DOHH2 (cell line): Measurements from ENCODE around the gene ERFL.

Experiments used
- H3F3A ChIP-seq: fragments of 200-600 bp; sonication (generic), shearing (Covaris generic); 2 replicates; pipeline ENCODE4 v1.6.0; 2016; ENCODE audit warnings: antibody characterized with exemption, mild to moderate bottlenecking; ENCODE audit not compliant: control insufficient read depth, insufficient read depth
- H3K27ac ChIP-seq: fragments of 200-600 bp; sonication (generic); 2 replicates; pipeline ENCODE4 v1.5.1; 2014; ENCODE audit warnings: low read depth, mild to moderate bottlenecking, low read length, moderate library complexity
- H3K27me3 ChIP-seq: fragments of 200-600 bp; sonication (generic); 2 replicates; pipeline ENCODE4 v1.6.1; 2014; ENCODE audit warnings: mild to moderate bottlenecking, low read length, mixed read lengths; ENCODE audit not compliant: control insufficient read depth
- H3K36me3 ChIP-seq: fragments of 200-600 bp; sonication (generic); 2 replicates; pipeline ENCODE4 v1.6.1; 2014; ENCODE audit warnings: mild to moderate bottlenecking, low read length, moderate library complexity, mixed read lengths; ENCODE audit not compliant: control insufficient read depth
- H3K4me1 ChIP-seq: fragments of 200-600 bp; sonication (generic); 2 replicates; pipeline ENCODE4 v1.6.1; 2014; ENCODE audit warnings: mild to moderate bottlenecking, low read length, mixed read lengths; ENCODE audit not compliant: control insufficient read depth
- H3K4me2 ChIP-seq: fragments of 200-600 bp; sonication (generic); 2 replicates; pipeline ENCODE4 v1.6.0; 2014; ENCODE audit warnings: mild to moderate bottlenecking, low read length, moderate library complexity
- H3K4me3 ChIP-seq: fragments of 200-600 bp; sonication (generic); 2 replicates; pipeline ENCODE4 v1.5.1; 2014; ENCODE audit warnings: mild to moderate bottlenecking, low read length, mixed read lengths
- H3K79me2 ChIP-seq: fragments of 200-600 bp; sonication (generic); 2 replicates; pipeline ENCODE4 v1.6.1; 2014; ENCODE audit warnings: mild to moderate bottlenecking, low read length, mixed read lengths; ENCODE audit not compliant: control insufficient read depth
- H3K9me2 ChIP-seq: fragments of 200-600 bp; sonication (generic); replicated peaks from 2 replicates; pipeline ENCODE4 v1.6.1; 2014; ENCODE audit warnings: mild to moderate bottlenecking, low read length, mixed read lengths; ENCODE audit not compliant: control insufficient read depth
- H3K9me3 ChIP-seq: fragments of 200-600 bp; sonication (generic); 2 replicates; pipeline ENCODE4 v1.6.1; 2014; ENCODE audit warnings: antibody characterized with exemption, low read length, mixed read lengths; ENCODE audit not compliant: control insufficient read depth, insufficient read depth
- H4K20me1 ChIP-seq: fragments of 200-600 bp; sonication (generic); 2 replicates; pipeline ENCODE4 v1.6.0; 2014; ENCODE audit warnings: low read depth, mild to moderate bottlenecking, antibody characterized with exemption, low read length, moderate library complexity; ENCODE audit not compliant: control insufficient read depth, insufficient read depth
- CTCF ChIP-seq: fragments of 200-600 bp; sonication (generic); IDR thresholded peaks from one replicate; pipeline ENCODE4 v1.5.1; 2014; ENCODE audit warnings: antibody characterized with exemption, mild to moderate bottlenecking, low read depth, low read length; ENCODE audit not compliant: poor library complexity, severe bottlenecking
- EZH2phosphoT487 ChIP-seq: fragments of 200-600 bp; sonication (generic); IDR thresholded peaks from 2 replicates; pipeline ENCODE4 v1.6.1; 2017; ENCODE audit warnings: borderline replicate concordance, mild to moderate bottlenecking, antibody characterized with exemption, low read length, moderate library complexity, mixed read lengths

The ERFL gene

GRCh38 chr19:41902594-41902993 lies 25.7 kb downstream of the ERFL start:
- H3K9me2 ChIP-seq = no peaks in the 10 kb centered on the region
- H3K27ac ChIP-seq = no peak overlapping the region
- no peak overlapping the region for H3K4me3 ChIP-seq
- TF ChIP-seq EZH2phosphoT487 (no peak), CTCF (no peak)
- H3K27me3 ChIP-seq = no peaks in the 10 kb centered on the region
- H3K9me3 ChIP-seq = no peaks in the 10 kb centered on the region
- H3K4me1 ChIP-seq = no peaks in the 10 kb centered on the region
- H3K4me2 ChIP-seq = no peak overlapping the region
- no peaks in the 10 kb centered on the region for H4K20me1 ChIP-seq
- H3K79me2 ChIP-seq = peaks cover 2% of the 10 kb centered on the region; the same call in 1 of the 2 replicates
- H3F3A ChIP-seq = no peaks in the 10 kb centered on the region
- peaks cover 90% of the 10 kb centered on the region for H3K36me3 ChIP-seq

GRCh38 chr19:41901707-41902360 lies 26.4 kb downstream of the ERFL start:
- Histone ChIP-seq H3K36me3 (peaks cover 92% of the 10 kb centered on the region), H4K20me1 (no peaks in the 10 kb centered on the region), H3K4me2 (no peak overlapping the region), H3F3A (no peaks in the 10 kb centered on the region), H3K27me3 (no peaks in the 10 kb centered on the region), H3K27ac (no peak overlapping the region), H3K9me3 (no peaks in the 10 kb centered on the region), H3K4me3 (no peak overlapping the region), H3K79me2 (peaks cover 2% of the 10 kb centered on the region; the same call in 1 of the 2 replicates), H3K4me1 (no peaks in the 10 kb centered on the region), H3K9me2 (no peaks in the 10 kb centered on the region)
- TF ChIP-seq EZH2phosphoT487 (no peak), CTCF (no peak)

- no peak overlapping the region for H3K4me3 ChIP-seq
- no peaks in the 10 kb centered on the region for H3K9me3 ChIP-seq
- H3K36me3 ChIP-seq = peaks cover 84% of the 10 kb centered on the region
- no peaks in the 10 kb centered on the region for H4K20me1 ChIP-seq
- H3K4me1 ChIP-seq = peaks cover 9% of the 10 kb centered on the region; the same call in 1 of the 2 replicates
- no peaks in the 10 kb centered on the region for H3K27me3 ChIP-seq
- H3K79me2 ChIP-seq = peaks cover 5% of the 10 kb centered on the region; the same call in 1 of the 2 replicates
- H3K27ac ChIP-seq = no peak overlapping the region
- no peak overlapping the region for H3K4me2 ChIP-seq
- TF ChIP-seq CTCF = no peak
- no peak for TF ChIP-seq EZH2phosphoT487
- H3K9me2 ChIP-seq = no peaks in the 10 kb centered on the region
- no peaks in the 10 kb centered on the region for H3F3A ChIP-seq
Observed at GRCh38 chr19:41898235-41898634, 30.0 kb downstream of the ERFL start.
